GM21528 (cell line): ENCODE data around the gene ZNF586.
"Not testable (repeated sequence)": the region's sequence is repeated elsewhere in the genome, so short reads cannot be mapped to it uniquely, and the experiment has no call there.

Experiments
- ATAC-seq: cut with Tn5 transposase; IDR thresholded peaks from one replicate; pipeline ENCODE4 v1.9.1; 2021; ENCODE audit warnings: mild to moderate bottlenecking, moderate library complexity; ENCODE audit not compliant: unreplicated experiment, low FRiP score

ZNF586 gene

DNA sequence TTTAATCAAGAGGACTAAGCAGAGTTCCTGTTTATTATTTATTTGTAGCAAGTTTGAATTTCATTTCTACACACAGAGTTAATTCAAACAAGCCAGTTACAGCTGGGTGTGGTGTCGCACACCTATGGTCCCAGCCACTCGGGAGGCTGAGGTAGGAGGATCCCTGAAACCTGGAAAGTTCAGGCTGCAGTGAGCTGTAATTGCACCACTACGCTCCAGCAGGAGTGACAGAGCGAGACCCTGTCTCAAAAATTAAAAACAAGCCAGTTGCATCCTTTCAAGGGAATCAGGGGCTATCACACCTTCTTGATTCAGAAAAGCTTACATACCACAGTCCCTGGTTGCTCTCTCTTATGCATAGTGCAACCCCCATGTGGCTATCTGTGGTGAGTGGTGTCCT, 19.8 kb downstream of the ZNF586 start:
- ATAC-seq: no peak

DNA sequence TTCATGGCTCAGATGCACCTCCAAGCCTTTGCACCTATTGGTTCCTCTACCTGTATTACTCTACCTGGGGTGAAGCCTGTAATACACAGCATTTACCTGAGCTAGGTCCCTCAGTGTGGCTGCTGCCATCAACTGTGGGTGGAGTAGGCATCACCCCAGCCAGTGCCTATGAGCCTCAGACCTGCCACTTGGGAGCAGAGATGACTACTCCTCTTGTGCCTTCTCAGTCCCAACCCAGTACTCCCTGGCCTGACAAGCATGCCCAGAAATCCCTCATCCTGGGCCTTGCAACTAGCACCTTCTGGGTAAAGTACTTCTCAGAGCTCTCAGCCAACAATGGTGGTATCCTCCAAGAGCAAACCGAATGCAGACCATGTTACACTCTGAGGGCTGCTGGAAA, 27.1 kb downstream of the ZNF586 start:
- ATAC-seq: not testable (repeated sequence)

DNA sequence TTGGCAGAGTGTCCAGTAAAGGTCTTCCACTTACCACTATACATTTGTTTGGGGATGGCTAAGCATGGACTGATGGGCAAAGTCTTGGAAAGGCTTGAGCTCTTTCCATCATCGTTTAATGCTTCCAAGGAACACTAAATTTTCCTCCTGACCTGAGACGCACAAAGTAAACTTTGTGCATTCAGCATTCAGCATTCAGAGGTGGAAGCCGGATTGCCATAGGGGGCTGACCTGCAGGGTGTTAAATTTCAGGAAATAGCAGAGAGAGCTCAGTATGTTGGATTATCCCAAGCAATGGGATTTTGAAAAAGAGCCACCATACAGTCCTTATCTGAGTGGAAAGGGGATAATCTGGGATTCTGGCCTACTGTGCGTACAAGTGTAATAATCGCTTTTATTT, 31.2 kb downstream of the ZNF586 start:
- ATAC-seq: no peak

DNA sequence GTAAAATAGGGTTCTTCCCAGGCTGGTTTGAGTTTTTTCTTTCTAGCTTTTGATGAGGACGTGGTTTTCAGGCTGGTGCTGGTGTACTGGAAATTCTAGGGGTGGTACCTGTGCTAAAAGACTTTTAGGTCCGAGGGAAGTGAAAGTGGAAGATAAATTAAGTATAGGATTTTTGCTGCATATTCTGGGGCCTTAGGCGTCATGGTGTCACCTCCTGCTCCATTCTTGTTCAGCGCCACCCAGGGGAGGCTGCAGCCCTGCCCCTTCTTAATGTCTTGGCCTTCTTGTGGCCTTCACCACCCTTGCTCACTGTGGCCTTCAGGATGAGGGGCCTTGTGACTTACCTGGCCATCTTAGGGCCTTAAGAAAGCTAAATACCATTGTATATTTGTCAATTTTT, 32.8 kb downstream of the ZNF586 start:
- no peak for ATAC-seq

DNA sequence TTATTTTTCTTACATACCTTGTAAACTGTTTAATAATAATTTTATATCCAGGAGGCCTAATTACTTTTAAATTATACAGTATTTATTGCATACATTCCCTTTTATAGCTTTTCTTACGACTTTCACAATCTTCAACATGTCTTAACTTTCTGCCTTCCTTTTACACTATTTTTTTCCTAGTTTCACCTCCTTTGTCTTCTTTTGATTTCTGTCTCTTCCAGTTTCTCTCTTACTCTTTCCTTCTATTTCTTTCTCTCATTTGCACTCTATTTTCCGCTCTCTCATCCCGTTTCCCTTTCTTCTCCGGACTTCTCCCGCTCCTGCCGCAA, 33.8 kb downstream of the ZNF586 start:
- ATAC-seq: no peak

DNA sequence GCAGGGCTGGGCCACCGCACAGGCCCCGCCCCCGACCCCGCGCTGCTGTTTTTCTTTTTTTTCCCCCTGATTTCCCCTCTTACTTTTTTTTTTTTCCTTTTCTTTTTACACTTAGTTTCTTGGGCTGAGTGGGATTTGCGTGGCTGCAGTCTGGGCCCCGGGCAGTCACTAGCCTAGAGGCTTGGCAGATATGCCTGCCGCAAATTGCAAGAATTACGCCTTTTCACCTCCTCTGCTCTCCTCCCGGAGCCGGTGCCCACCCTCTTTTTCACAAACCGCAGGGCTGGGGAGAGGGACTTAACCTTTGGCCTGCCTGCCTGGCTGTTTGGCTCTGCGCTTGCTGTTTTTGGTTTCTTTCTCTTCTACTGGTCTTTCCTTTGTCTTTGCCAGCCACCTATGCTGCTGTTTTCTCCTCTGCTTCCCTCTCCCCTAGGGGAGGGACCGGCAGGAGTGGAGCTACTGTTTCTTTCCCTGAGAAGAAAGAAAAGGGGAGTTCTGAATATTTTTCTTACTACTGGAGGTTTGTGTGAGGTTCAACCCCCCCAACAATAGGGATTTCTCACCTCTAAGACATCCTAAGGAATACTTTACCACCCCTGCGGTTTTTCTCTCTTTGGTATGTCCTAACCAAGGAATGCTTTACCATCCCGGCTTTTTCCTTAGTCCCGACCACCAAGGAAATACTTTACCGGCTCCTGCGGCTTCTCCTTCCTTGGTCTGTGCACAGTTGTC, 34.3 kb downstream of the ZNF586 start:
- no peak for ATAC-seq

DNA sequence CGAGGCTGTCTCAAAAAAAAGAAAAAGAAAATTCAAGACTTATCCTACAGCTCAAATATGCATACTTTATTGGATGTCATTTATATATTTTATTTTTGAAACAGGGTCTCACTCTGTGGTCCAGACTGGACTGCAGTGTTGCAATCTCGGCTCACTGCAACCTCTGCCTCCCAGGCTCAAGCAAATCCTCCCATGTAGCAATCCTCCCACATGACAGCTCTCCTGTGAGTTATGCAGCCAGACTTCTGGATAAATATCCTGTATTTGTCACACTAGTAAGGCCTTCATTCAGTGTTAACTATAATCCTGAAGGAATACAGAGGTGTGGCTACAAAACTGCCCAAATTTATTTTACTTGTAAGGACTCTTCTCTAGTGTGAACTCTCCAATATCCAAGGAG, 38.1 kb downstream of the ZNF586 start:
- no peak for ATAC-seq

DNA sequence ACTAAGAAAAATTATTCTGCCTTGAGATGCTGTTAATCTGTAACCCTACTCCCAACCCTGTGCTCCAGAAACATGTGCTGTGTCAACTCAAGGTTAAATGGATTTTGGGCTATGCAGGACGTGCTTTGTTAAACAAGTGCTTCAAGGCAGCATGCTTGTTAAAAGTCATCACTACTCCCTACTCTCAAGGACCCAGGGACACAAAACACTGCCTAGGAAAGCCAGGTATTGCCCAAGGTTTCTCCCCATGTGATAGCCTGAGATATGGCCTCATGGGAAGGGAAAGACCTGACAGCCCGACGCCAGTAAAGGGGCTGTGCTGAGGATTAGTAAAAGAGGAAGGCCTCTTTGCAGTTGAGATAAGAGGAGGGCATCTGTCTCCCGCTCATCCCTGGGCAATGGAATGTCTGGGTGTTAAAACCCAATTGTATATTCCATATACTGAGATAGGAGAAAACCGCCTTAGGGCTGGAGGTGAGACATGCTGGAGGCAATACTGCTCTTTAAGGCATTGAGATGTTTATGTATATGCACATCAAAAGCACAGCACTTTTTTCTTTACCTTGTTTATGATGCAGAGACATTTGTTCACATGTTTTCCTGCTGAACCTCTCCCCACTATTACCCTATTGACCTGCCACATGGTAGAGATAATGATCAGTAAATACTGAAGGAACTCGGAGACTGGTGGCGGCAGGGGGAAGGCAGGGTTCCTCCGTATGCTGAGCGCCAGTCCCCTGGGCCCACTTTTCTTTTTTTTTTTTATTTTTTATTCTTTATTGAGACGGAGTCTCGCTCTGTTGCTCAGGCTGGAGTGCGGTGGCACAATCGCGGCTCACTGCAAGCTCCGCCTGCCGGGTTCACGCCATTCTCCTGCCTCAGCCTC, 41.2 kb downstream of the ZNF586 start:
- ATAC-seq: not testable (repeated sequence)

DNA sequence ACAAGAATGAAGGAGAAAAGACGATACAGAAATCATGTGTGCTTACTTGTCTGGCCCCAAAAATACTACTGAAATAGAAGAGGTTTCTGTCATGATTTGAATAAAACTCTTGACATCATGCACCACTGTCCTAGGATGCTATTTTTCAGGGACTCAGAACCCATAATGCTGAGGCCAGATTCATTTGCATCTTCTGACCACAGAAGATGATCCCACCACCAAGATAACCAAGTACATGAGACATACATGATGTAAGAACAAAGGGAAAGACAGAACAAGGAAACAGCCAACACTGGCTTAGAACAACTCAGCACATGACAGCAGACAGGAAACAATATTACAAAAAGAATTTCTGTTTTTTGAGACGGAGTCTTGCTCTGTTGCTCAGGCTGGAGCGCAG, 42.8 kb downstream of the ZNF586 start:
- ATAC-seq: no peak

DNA sequence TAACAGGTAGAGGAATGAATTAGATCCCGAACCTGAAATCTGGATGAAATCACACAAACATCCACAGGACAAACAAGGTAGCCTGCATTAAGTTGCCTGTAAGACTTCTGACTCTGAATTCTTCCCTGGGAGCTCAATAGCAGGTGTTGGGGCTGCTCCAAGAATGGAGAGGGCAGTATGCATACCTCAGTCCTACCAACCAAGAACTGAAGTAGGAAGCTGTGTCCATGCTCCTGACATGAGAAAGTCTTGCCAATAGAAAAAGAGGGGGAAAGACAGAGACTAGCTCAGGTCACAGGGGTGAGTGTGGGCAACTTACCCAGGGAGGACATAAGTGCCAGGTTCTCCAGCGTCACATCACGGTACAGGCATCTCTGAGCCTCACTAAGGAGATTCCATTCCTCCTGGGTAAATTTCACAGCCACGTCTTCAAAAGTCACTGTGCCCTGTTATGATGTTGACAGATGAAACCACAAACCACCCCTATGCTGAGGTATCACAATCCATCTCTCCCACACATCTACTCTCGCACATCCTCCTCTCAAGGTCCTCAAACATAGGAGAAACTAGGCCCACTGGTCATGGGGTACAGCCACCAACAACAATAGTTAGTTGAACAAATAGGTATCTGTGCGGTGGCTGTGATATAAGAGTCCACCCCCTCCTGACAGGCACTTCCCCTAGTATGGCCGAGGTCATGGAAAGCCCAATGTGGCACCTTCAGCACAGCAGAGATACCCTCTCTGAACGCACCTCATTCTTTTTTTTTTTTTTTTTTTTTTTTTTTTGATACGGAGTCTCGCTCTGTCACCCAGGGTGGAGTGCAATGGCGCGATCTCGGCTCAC, 43.7 kb downstream of the ZNF586 start:
- ATAC-seq: not testable (repeated sequence)

DNA sequence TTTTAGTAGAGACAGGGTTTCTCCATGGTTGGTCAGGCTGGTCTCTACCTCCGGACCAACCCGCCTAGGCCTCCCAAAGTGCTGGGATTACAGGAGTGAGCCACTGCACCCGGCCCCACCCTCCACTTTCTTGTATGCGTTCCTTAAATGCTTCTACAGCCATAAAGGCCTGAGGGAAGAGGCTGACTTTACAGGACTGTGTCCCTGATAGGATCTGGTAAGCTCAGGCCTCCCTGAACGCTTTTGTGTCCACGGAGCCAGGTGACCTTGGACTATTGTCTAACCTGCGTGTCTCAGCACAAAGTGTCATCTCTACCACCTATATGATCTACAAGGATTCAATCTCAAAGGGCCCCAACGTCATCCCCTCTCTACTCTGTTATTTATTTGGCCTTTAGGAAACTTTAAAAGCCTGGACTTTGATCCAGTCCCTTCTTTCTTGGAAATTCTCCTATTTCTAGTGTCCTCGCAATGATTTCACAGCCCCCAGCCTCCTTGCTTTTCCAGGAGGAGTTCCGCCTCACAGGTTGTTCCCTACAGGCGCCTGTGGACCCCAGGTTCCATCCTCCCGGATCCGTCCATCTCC, 44.5 kb downstream of the ZNF586 start:
- ATAC-seq: no peak

DNA sequence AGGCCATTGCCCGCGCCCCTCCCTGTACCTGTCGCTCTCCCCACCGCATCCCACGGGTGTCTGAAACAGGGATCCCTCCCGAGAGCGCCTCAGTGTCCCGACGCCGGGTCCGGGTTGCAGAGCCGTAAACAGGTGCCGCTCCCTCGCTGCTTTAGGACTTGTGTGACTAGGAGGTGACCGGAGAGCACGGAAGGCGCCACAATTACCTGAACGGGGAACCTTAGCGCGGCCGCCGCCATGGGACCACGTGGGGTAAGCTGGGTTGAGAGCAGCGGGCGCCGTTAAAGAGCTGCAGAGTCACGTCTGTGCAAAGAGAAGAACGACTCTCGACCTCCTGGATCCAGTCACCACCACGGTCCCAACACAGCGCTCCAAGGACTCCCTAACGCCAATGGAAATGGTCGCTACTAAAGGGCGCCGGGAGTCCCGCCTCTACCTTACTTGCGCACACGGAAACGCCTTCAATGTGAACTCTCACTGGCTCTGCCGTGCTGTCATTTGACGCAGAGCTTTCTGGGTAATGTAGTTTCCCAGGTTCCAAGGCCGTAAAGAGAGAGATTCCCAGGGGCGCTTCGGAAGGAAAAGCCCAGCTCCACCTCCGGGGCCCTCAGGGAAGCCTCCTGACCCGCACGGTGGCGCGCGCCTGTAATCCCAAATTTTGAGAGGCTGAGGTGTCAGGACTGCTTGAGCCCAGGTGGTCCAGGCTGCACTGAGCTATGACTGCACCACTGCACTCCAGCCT, 45.2 kb downstream of the ZNF586 start, which contains the start of gene ZNF552:
Gene ZNF552 (minus strand): TSS at position 409 of the 742 bp plus-strand sequence. CDS start 170 bp downstream, at position 239.
- ATAC-seq: peak; percentile 66

DNA sequence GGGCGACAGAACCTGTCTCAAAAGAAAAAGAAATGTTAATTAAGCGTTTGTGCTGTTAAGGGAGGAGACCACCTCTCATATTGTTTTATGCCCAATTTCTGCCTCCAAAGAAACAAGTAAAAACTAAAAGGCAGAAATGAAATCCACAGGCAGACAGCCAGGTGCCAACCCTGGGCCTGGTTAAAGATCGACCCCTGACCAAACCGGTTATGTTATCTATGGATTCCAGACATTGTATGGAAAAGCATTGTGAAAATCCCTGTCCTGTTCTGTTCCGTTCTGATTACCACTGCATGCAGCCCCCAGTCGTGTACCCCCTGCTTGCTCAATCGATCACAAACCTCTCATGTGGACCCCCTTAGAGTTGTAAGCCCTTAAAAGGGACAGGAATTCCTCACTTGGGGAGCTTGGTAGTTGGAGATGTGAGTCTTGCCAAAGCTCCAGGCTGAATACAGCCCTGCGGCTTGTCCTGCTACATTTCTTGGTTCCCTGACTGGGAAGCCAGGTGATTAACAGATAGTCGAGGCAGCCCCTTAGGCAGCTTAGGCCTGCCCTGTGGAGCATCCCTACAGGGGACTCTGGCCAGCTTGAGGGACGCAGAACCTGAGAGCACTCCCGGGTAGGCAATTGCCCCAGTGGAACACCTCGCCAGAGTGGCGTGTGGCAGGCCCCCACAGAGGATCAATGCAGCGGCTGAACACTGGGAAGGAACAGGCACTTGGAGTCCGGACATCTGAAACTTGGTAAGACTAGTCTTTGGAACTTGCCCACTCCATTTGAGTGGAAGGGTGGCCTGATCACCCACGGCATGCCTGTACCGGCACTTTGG, 46.0 kb downstream of the ZNF586 start:
- ATAC-seq: no peak

DNA sequence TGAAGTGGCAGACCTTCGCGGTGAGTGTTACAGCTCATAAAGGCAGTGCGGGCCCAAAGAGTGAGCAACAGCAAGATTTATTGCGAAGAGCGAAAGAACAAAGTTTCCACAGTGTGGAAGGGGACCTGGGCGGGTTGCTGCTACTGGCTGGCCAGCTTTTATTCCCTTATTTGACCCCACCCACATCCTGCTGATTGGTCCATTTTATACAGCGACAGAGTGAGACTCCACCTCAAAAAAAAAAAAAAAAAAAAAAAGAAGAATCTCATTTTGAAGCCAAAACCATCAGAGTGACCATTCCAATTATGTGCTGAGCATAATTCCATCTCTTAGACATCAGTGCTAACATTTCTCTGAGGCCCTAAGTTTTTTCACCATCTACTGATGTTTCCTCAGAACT, 47.2 kb downstream of the ZNF586 start:
- ATAC-seq: no peak

DNA sequence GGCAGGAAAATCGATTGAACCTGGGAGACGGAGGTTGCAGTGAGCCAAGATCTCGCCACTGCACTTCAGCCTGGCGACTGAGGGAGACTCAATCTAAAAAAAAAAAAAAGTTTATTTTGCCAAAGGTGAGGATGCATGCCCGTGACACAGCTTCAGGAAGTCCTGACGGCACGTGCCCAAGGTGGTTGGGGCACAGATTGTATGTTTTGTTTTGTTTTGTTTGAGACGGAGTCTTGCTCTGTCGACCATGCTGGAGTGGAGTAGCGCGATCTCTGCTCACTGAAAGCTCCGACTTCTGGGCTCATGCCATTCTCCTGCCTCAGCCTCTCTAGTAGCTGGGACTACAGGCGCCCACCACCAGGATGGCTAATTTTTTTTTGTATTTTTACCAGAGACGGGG, 48.5 kb downstream of the ZNF586 start:
- no peak for ATAC-seq

DNA sequence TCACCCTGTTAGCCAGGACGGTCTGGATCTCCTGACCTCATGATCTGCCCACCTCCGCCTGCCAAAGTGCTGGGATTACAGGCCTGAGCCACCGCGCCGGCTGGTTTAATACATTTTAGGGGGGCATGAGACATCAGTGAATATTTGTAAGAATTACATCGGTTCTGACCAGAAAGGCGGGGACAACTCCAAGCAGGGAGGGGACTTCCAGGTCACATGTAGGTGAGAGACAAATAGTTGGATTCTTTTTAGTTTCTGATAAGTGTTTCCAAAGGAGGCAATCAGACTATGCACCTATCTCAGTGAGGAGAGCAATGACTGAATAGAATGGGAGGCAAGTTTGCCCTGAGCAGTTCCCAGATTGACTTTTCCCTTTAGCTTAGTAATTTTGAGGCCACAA, 48.9 kb downstream of the ZNF586 start:
- no peak for ATAC-seq

DNA sequence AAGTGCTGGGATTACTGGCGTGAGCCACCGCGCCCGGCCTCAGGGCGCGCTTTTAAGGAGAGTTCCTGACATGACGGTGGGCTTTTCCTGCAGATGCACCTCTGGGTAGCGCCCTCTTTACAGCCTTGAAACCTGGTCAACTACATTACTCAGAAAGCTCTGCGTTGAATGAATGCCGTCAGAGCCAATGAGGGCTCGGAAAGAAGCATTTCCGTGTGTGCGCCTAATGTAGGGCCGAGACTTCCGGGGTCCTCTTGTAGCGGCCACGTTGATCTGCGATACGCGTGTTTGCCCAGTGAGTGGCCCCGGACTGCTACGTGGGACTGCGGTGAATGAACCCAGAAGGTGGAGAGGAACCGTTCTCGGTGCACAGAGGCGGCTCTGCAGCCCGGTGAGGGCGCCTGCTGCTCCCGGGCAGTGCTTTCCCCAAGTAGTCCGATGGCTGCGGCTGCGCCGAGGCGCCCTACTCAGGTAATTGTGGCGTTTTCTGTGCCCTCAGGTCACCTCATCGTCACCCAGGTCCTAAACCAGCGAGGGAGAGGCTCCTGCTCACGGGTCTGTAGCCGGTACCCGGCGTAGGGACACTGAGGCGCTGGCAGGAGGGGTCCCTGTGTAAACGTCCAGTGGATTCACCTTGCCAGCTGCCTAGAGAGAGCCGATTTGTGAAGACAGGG, 50.1 kb downstream of the ZNF586 start:
- ATAC-seq: peak; percentile 78

DNA sequence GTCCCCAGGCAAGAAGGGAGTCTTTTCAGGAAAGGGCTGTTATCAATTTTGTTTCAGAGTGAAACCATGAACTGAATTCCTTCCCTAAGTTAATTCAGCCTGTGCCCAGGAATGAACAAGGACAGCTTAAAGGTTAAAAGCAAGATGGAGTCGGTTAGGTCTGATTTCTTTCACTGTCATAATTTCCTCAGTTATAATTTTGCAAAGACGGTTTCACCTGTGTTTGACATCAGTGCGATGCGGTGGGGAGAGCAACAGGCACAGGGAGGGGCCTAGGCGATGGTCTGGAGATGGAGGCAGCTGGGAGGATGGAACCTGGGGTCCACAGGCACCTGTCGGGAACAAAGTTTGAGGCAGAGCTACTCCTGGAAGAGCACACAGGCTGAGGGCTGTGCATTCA, 51.1 kb downstream of the ZNF586 start:
- no peak for ATAC-seq
